CD14-positive monocyte (primary cell): ENCODE results near the gene MGAT5B. TPM values are rescaled to one million over a fixed set of nuclear protein-coding genes. Genes with fewer than 3 reads are reported as not detected.

Experiments used
- DNase-seq, 3 donors: peaks; one replicate each; pipeline ENCODE4 v3.0.0-alpha.2; 2011 to 2022
- H2AFZ ChIP-seq: 2 replicates; pipeline ENCODE4 v1.6.0; 2012; ENCODE audit warnings: mild to moderate bottlenecking, low read depth, low read length, inconsistent platforms; ENCODE audit not compliant: insufficient read depth, poor library complexity, severe bottlenecking
- H3K27ac ChIP-seq, 2 donors: 1 replicate in 1 of 2; 2 replicates in 1 of 2; pipeline ENCODE4 v1.5.1; 2012 to 2013; ENCODE audit warnings: low read length in 2 of 2, control low read depth in 1 of 2, inconsistent platforms in 1 of 2, low read depth in 1 of 2, mild to moderate bottlenecking in 1 of 2
- H3K27me3 ChIP-seq, 2 donors: one replicate each; pipeline versions ENCODE4 v1.6.0 to v1.6.1; 2011 to 2013; ENCODE audit warnings: low read length in 2 of 2; ENCODE audit not compliant: control insufficient read depth in 2 of 2, insufficient read depth in 2 of 2
- H3K36me3 ChIP-seq, 2 donors: replicated peaks in 1 of 2; 1 replicate in 1 of 2; 2 replicates in 1 of 2; pipeline versions ENCODE4 v1.5.1 to v1.6.1; 2012 to 2013; ENCODE audit warnings: low read length in 2 of 2, control low read depth in 1 of 2, inconsistent platforms in 1 of 2, mild to moderate bottlenecking in 1 of 2; ENCODE audit not compliant: insufficient read depth in 2 of 2, control insufficient read depth in 1 of 2
- H3K4me1 ChIP-seq, 2 donors: 1 replicate in 1 of 2; 2 replicates in 1 of 2; pipeline versions ENCODE4 v1.5.1 to v1.6.1; 2012 to 2013; ENCODE audit warnings: low read length in 2 of 2, control low read depth in 1 of 2, inconsistent platforms in 1 of 2, mild to moderate bottlenecking in 1 of 2, moderate library complexity in 1 of 2; ENCODE audit not compliant: insufficient read depth in 2 of 2, control insufficient read depth in 1 of 2
- H3K4me2 ChIP-seq: replicated peaks from 2 replicates; pipeline ENCODE3; 2012; ENCODE audit warnings: low read length, moderate library complexity, mild to moderate bottlenecking; ENCODE audit not compliant: poor library complexity, severe bottlenecking; ENCODE audit errors: extremely low read depth
- H3K4me3 ChIP-seq, 3 experiments: fragments of 200-600 bp in 1 of 3; sonication (generic) in 1 of 3; replicated peaks in 1 of 3; 1 replicate in 2 of 3; 2 replicates in 1 of 3; pipeline ENCODE4 v1.5.1; 2011 to 2013; ENCODE audit warnings: low read length in 3 of 3, mild to moderate bottlenecking in 3 of 3, control low read depth in 2 of 3, low read depth in 2 of 3, inconsistent platforms in 1 of 3, moderate library complexity in 1 of 3
- H3K79me2 ChIP-seq: 2 replicates; pipeline ENCODE4 v1.6.0; 2012; ENCODE audit warnings: mild to moderate bottlenecking, control low read depth, inconsistent platforms, low read length, moderate library complexity; ENCODE audit not compliant: insufficient read depth
- H3K9ac ChIP-seq: 2 replicates; pipeline ENCODE4 v1.6.0; 2017; ENCODE audit warnings: low read length, mild to moderate bottlenecking; ENCODE audit not compliant: insufficient read depth, poor library complexity, severe bottlenecking
- H3K9me3 ChIP-seq, 2 donors: replicated peaks in 1 of 2; 1 replicate in 1 of 2; 2 replicates in 1 of 2; pipeline versions ENCODE4 v1.5.1 to v1.6.1; 2012 to 2013; ENCODE audit warnings: low read length in 2 of 2, control low read depth in 1 of 2; ENCODE audit not compliant: control insufficient read depth in 1 of 2, insufficient read depth in 1 of 2
- H4K20me1 ChIP-seq: 2 replicates; pipeline ENCODE4 v1.6.0; 2012; ENCODE audit warnings: mild to moderate bottlenecking, low read length, control low read depth, moderate library complexity; ENCODE audit not compliant: insufficient read depth
- H3K27ac Mint-ChIP-seq, 7 donors: one replicate each; pipeline ENCODE4 v1.8.0; 2020; ENCODE audit warnings: mild to moderate bottlenecking in 7 of 7, mixed read lengths in 7 of 7, moderate library complexity in 6 of 7, inconsistent platforms in 2 of 7
- H3K27me3 Mint-ChIP-seq, 3 donors: one replicate each; pipeline ENCODE4 v1.8.0; 2021 to 2022; ENCODE audit warnings: low read depth in 3 of 3, mild to moderate bottlenecking in 3 of 3, mixed read lengths in 3 of 3, moderate library complexity in 3 of 3, inconsistent platforms in 1 of 3
- H3K36me3 Mint-ChIP-seq, 2 donors: one replicate each; pipeline ENCODE4 v1.8.0; 2020; ENCODE audit warnings: mixed read lengths in 2 of 2, inconsistent platforms in 1 of 2, mild to moderate bottlenecking in 1 of 2
- H3K4me1 Mint-ChIP-seq: one replicate; pipeline ENCODE4 v1.8.0; 2020; ENCODE audit warnings: mild to moderate bottlenecking, mixed read lengths
- H3K4me3 Mint-ChIP-seq, 2 donors: one replicate each; pipeline ENCODE4 v1.8.0; 2020; ENCODE audit warnings: mild to moderate bottlenecking in 2 of 2, mixed read lengths in 2 of 2, moderate library complexity in 1 of 2
- H3K9me3 Mint-ChIP-seq, 7 donors: one replicate each; pipeline ENCODE4 v1.8.0; 2020 to 2022; ENCODE audit warnings: mixed read lengths in 7 of 7, mild to moderate bottlenecking in 6 of 7, moderate library complexity in 6 of 7, inconsistent platforms in 2 of 7
- CTCF ChIP-seq: fragments of 200-600 bp; IDR thresholded peaks from one replicate; pipeline ENCODE4 v1.8.0; 2022; ENCODE audit warnings: antibody characterized with exemption, mild to moderate bottlenecking
- WGBS: methylation state at CpG from one replicate; pipeline ENCODE4 v1.1.5; 2013; ENCODE audit warnings: missing lambda C conversion rate; ENCODE audit not compliant: insufficient coverage; 5-methylcytosine and 5-hydroxymethylcytosine counted together
- intact Hi-C, 2 donors: fragments of 100-400 bp; cut with micrococcal nuclease; formaldehyde crosslinking; loops; one replicate each; pipeline versions ENCODE4 v1.15.0 to v1.15.1; 2023
- polyA plus RNA-seq, 3 donors: library from polyadenylated mRNA; depleted of rRNA in 1 of 3; unstranded in 2 of 3; stranded (reverse) in 1 of 3; fragments of 300-500 nt in 2 of 3; fragments of >200 nt in 1 of 3; fragmentation: Illumina TruSeq in 2 of 3; gene quantifications; 1 replicate in 2 of 3; 2 replicates in 1 of 3; pipeline ENCODE4 v1.2.3, GENCODE V29; 2012 to 2021

The MGAT5B gene
- polyA plus RNA-seq, 3 donors, result not detected

DNA sequence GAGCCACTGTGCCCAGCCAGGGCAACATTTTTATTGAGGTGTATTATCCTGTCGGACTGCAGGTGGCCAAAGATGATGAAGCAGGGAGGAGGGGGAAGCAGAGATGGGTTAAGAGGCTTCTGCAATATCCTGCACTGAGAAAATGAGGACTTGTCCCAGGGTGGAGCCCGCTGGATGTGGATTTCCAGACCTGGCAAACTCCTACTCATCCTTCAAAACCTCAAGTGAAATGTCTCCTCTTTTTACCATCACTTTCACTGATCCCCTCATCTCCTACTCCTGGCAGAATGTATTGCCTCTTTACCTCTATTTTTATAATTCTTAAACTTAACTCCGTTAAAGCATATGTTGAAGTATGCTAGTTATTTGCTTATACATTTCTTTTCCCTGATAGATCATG lies 60.9 kb downstream of the MGAT5B start:
- no peak overlapping the region for H3K9ac ChIP-seq
- H3K4me1 ChIP-seq, result no peaks in the 10 kb centered on the region
- H3K27me3 Mint-ChIP-seq, result peaks cover 1 to 9% (median 3%) of the 10 kb centered on the region in 3 donors
- no peaks in the 10 kb centered on the region for H3K79me2 ChIP-seq
- no peaks in the 10 kb centered on the region for H4K20me1 ChIP-seq
- no peak overlapping the region for H3K4me3 Mint-ChIP-seq
- no peak for DNase-seq
- H3K9me3 Mint-ChIP-seq, result peaks cover 0 to 3% (median 0%) of the 10 kb centered on the region in 7 donors
- no peak overlapping the region for H3K4me2 ChIP-seq
- H3K4me3 ChIP-seq, result no peak overlapping the region
- no peak overlapping the region for H3K27ac Mint-ChIP-seq
- no peaks in the 10 kb centered on the region for H3K27me3 ChIP-seq
- no peaks in the 10 kb centered on the region for H3K36me3 Mint-ChIP-seq
- H3K36me3 ChIP-seq, result no peaks in the 10 kb centered on the region
- 67% methylated on average over 1 of the region's 3 CpGs for WGBS
- H3K27ac ChIP-seq, result no peak overlapping the region
- intact Hi-C loops, result no loop called here
- no peak for TF ChIP-seq CTCF
- H2AFZ ChIP-seq, result no peak overlapping the region
- H3K9me3 ChIP-seq, result no peaks in the 10 kb centered on the region
- no peaks in the 10 kb centered on the region for H3K4me1 Mint-ChIP-seq

DNA sequence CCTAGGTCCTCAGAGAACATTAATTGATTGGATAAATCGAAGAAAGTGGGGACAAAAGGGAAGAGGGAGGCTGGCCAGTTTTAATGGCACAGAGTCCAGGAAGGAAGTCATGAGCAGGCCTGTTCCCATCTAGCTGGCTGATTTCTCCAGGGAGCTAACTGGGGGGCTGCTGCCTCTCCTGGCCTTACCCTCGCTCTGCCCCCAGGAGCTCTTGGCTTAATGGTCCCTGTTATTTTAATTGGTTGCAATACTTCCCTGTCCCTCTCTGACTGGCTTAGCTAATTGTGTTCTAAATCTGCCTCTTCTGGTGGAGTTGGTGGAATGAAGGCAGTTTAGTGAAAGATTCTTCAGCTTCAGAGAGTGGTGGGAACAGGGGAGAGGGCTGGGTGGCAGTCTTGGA lies 61.4 kb downstream of the MGAT5B start:
- Histone ChIP-seq H3K4me2 (no peak overlapping the region), H3K27me3 (no peaks in the 10 kb centered on the region), H3K9me3 (no peaks in the 10 kb centered on the region), H3K27ac (no peak overlapping the region), H3K79me2 (no peaks in the 10 kb centered on the region), H3K9ac (no peak overlapping the region), H2AFZ (no peak overlapping the region), H4K20me1 (no peaks in the 10 kb centered on the region), H3K4me3 (no peak overlapping the region), H3K36me3 (no peaks in the 10 kb centered on the region), H3K4me1 (no peaks in the 10 kb centered on the region)
- peaks cover 1 to 9% (median 3%) of the 10 kb centered on the region in 3 donors for H3K27me3 Mint-ChIP-seq
- intact Hi-C loops, result no loop called here
- H3K36me3 Mint-ChIP-seq, result no peaks in the 10 kb centered on the region
- no peak for DNase-seq
- no peak for TF ChIP-seq CTCF
- no CpG with 5 or more reads among the region's 2 CpGs for WGBS
- H3K4me1 Mint-ChIP-seq, result no peaks in the 10 kb centered on the region
- H3K27ac Mint-ChIP-seq, result peak overlapping the region in 1 of 7 donors; percentile 54
- H3K4me3 Mint-ChIP-seq, result no peak overlapping the region
- H3K9me3 Mint-ChIP-seq, result peaks cover 0 to 3% (median 0%) of the 10 kb centered on the region in 7 donors
